ENCODE measurements around the gene ZNF407.
A peak's percentile ranks its signal among the peaks of the same experiment; 100 is the strongest.

ZNF407 gene

GRCh38 chr18:74617486-74617885 lies 19.8 kb downstream of the ZNF407 start:
- DNase-seq = no peak
- in situ Hi-C loops (cut with MboI; ENCODE audit: low pct_unique_long_range_greater_than_20kb, low sequenced_read_pairs) = no loop called here

- no peak for DNase-seq
- in situ Hi-C loops (cut with MboI; ENCODE audit: low pct_unique_long_range_greater_than_20kb, low sequenced_read_pairs) = no loop called here
These were observed 24.4 kb downstream of the ZNF407 start for GRCh38 chr18:74622072-74622471.

DNA sequence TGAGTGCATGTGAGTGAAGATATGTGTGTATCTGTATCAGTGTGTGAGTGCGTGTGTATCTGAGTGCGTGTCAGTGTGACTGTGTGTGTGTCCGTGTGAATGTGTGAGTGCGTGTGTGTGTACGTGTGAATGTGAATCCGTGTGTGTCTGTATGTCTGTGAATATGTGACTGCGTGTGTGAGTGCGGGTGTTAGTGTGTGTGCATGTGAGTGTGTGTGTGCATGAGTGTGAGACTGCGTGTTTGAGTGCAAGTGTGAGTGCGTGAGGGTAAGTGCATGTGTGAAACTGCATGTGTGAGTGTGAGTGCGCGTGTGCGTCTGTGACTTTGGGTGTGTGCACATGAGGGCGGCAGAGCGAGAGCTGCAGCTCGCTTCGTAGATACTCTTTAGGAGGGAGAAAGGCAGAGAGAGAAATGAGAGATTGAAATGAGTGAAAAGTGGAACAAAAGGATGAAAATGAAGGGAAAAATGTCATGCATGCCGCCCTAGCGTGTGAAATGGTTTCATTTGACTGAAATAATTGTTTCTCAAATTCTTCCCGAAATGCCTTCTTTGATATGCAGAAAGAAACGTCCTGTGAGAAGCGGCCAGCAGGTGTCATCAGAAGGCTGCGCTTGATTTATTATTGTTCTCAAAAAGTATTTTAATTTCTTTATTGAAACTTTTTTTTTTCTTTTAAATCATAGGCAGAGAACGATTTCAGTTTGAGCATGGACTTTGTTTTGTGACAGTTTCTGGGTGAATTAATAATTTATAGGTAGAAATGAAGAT lies 25.6 kb downstream of the ZNF407 start:
- in situ Hi-C loops (cut with MboI; ENCODE audit: low pct_unique_long_range_greater_than_20kb, low sequenced_read_pairs) = no loop called here

GRCh38 chr18:74624466-74624865 lies 26.8 kb downstream of the ZNF407 start:
- no peak for DNase-seq
- in situ Hi-C loops (cut with MboI; ENCODE audit: low pct_unique_long_range_greater_than_20kb, low sequenced_read_pairs) = no loop called here

More for the DNA sequence above, 25.6 kb downstream of the ZNF407 start:
- DNase-seq = no peak

- in situ Hi-C loops (cut with MboI; ENCODE audit: low pct_unique_long_range_greater_than_20kb, low sequenced_read_pairs) = no loop called here
- DNase-seq = no peak
These were observed 27.5 kb downstream of the ZNF407 start for GRCh38 chr18:74625157-74625556.

DNA sequence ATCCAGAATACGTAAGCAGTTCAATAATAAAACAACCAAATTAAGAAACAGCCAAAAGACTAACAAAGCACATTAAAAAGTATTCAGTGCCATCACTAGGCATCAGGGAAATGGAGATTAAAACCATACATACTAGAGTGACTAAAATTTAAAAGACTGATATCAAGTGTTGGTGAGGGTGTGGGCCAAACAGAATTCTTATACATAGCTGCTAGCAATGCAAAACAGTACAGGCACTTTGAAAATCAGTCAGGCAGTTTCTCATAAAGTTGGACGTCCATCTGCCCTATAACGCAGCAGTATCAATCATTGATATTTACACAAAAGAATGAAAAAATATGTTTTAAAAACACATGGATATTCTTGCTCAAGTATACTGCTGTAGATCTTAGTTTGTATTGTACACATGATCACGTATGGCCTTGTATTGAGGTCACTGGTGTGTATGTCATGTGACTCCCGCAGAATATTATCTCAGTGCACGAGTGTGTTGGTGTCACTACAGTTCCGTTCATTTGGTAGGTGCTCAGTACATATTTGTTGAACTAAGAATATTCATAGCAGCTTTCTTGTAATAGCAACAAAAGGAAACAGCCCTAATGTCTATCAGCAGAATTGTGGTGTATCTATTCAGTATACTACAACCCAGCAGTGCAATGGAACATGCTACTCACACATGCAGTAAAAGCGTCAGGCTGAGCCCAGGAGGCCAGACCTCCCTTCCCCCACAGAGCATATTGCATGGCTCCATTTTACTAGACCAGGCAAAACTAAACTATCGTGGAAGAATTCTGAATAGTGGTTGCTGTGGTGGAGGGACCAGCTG lies 28.6 kb downstream of the ZNF407 start:
- DNase-seq = no peak
- in situ Hi-C loops (cut with MboI; ENCODE audit: low pct_unique_long_range_greater_than_20kb, low sequenced_read_pairs) = no loop called here

- no peak for DNase-seq
- in situ Hi-C loops (cut with MboI; ENCODE audit: low pct_unique_long_range_greater_than_20kb, low sequenced_read_pairs) = no loop called here
These were observed 33.1 kb downstream of the ZNF407 start for GRCh38 chr18:74630804-74631203.

- DNase-seq = no peak
- in situ Hi-C loops (cut with MboI; ENCODE audit: low pct_unique_long_range_greater_than_20kb, low sequenced_read_pairs) = no loop called here
These were observed 33.5 kb downstream of the ZNF407 start for GRCh38 chr18:74631212-74631611.

DNA sequence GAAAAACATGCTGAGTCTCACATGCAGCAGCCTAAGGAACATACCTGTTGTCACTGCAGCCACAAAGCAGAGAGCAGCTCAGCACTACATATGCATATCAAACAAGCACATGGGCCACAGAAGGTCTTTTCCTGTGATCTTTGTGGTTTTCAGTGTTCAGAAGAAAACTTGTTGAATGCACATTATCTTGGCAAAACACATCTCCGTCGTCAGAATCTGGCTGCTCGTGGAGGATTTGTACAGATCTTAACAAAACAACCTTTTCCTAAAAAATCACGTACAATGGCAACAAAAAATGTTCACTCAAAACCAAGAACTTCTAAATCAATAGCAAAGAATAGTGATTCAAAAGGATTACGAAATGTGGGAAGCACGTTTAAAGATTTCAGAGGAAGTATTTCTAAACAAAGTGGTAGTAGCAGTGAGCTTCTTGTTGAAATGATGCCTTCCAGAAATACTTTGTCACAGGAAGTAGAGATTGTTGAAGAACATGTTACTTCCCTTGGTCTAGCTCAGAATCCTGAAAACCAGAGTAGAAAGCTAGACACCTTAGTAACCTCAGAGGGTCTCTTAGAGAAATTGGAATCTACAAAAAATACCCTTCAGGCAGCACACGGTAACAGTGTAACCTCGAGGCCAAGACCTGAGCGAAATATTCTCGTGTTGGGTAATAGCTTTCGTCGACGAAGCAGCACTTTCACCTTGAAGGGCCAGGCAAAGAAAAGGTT lies 34.1 kb downstream of the ZNF407 start:
- DNase-seq = peak; percentile 56
- in situ Hi-C loops (cut with MboI; ENCODE audit: low pct_unique_long_range_greater_than_20kb, low sequenced_read_pairs) = no loop called here

GRCh38 chr18:74632351-74632679 lies 34.6 kb downstream of the ZNF407 start:
- in situ Hi-C loops (cut with MboI; ENCODE audit: low pct_unique_long_range_greater_than_20kb, low sequenced_read_pairs) = no loop called here
- no peak for DNase-seq

GRCh38 chr18:74632856-74633255 lies 35.2 kb downstream of the ZNF407 start:
- no peak for DNase-seq
- in situ Hi-C loops (cut with MboI; ENCODE audit: low pct_unique_long_range_greater_than_20kb, low sequenced_read_pairs) = no loop called here

DNA sequence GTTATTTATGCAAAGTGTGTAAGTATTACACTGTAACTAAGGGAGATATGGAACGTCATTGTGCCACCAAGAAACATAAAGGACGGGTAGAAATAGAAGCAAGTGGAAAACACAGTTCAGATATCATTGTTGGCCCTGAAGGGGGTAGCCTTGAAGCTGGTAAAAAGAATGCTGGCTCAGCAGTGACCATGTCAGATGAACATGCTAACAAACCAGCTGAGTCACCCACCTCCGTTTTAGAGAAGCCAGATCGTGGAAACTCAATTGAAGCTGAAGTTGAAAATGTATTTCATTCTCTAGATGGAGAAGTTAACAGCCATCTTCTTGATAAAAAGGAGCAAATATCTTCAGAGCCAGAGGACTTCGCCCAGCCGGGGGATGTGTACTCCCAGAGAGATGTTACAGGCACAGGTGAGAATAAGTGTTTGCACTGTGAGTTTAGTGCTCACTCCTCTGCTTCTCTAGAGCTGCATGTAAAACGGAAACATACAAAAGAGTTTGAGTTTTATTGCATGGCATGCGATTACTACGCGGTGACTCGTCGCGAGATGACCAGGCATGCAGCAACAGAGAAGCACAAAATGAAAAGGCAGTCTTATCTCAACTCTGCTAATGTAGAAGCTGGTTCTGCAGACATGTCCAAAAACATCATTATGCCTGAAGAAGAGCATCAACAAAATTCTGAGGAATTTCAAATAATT lies 36.1 kb downstream of the ZNF407 start:
- no peak for DNase-seq

GRCh38 chr18:74635224-74635975 lies 37.7 kb downstream of the ZNF407 start:
- no peak for DNase-seq
- in situ Hi-C loops (cut with MboI; ENCODE audit: low pct_unique_long_range_greater_than_20kb, low sequenced_read_pairs) = no loop called here

More for the DNA sequence above, 36.1 kb downstream of the ZNF407 start:
- in situ Hi-C loops (cut with MboI; ENCODE audit: low pct_unique_long_range_greater_than_20kb, low sequenced_read_pairs) = no loop called here

GRCh38 chr18:74637070-74637469 lies 39.4 kb downstream of the ZNF407 start:
- DNase-seq = no peak
- in situ Hi-C loops (cut with MboI; ENCODE audit: low pct_unique_long_range_greater_than_20kb, low sequenced_read_pairs) = no loop called here

DNA sequence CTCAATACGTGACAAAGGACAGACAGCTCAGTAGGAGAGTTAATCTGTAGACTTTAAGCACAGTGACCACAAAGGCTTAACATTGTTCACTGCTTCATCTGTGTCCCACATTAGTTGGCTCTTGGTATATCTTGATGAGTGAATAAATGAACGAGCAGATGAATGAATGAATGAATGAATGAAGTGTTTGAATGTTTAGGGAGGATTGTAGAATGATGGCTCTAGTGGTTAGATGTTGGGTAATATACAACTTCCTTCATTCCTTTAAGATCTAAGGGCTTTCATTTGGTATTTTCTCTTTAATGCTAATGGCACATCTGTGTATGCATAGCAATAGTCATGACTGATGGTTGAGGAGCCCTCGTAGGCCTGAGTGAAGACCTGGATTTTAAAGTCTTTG lies 40.5 kb downstream of the ZNF407 start:
- in situ Hi-C loops (cut with MboI; ENCODE audit: low pct_unique_long_range_greater_than_20kb, low sequenced_read_pairs) = no loop called here
- DNase-seq = no peak

- in situ Hi-C loops (cut with MboI; ENCODE audit: low pct_unique_long_range_greater_than_20kb, low sequenced_read_pairs) = no loop called here
- DNase-seq = no peak
These were observed 47.0 kb downstream of the ZNF407 start for GRCh38 chr18:74644713-74645112.

DNA sequence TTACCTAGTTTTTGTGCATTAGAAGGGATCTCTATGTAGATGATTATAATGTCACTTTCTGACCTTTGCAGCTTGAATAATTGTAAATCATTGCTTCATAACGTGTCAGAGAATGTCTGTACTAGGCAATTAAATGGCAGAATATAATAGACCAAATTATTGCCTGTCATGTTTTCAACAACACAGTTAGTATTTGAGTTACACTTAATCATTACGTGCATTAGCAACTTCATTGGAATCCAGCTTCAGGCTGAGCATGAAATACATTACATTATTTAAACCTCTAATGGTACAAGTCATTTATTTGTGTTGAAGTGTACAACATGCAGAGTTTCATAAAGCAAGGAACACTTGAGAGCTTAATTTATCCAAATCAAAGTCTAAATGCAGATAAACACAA lies 48.0 kb downstream of the ZNF407 start:
- in situ Hi-C loops (cut with MboI; ENCODE audit: low pct_unique_long_range_greater_than_20kb, low sequenced_read_pairs) = no loop called here
- no peak for DNase-seq

GRCh38 chr18:74651327-74652128 lies 53.9 kb downstream of the ZNF407 start:
- in situ Hi-C loops (cut with MboI; ENCODE audit: low pct_unique_long_range_greater_than_20kb, low sequenced_read_pairs) = no loop called here
- no peak for DNase-seq
